Keratinocyte (primary cell): Measurements from ENCODE around the gene DNMBP. TPM values are rescaled to one million over a fixed set of nuclear protein-coding genes. Genes with fewer than 3 reads are reported as not detected.

Source experiments
- DNase-seq: peaks from one replicate; pipeline ENCODE4 v3.0.0-alpha.2; 2011; ENCODE audit warnings: low read depth, missing footprints, low spot score
- FAIRE-seq: peaks from 2 replicates; lab custom pipeline; 2011; peaks lifted over from hg19 to GRCh38; lab: Jason Lieb, UNC
- H2AFZ ChIP-seq: 2 replicates; pipeline ENCODE4 v1.6.0; 2012; ENCODE audit warnings: low read length, control low read depth, inconsistent platforms; ENCODE audit not compliant: control insufficient read depth
- H3K27ac ChIP-seq: 2 replicates; pipeline ENCODE4 v1.5.1; 2011; ENCODE audit warnings: low read length; ENCODE audit not compliant: control insufficient read depth, insufficient read depth
- H3K27me3 ChIP-seq: 3 replicates; pipeline ENCODE4 v1.6.0; 2011; ENCODE audit warnings: low read length; ENCODE audit not compliant: control insufficient read depth, insufficient read depth; ENCODE audit errors: extremely low read depth
- H3K36me3 ChIP-seq, 2 experiments: 2 replicates in 1 of 2; 3 replicates in 1 of 2; pipeline ENCODE4 v1.5.1; 2011; ENCODE audit warnings: low read length in 2 of 2, mild to moderate bottlenecking in 1 of 2; ENCODE audit not compliant: control insufficient read depth in 2 of 2, insufficient read depth in 2 of 2; ENCODE audit errors: extremely low read depth in 1 of 2
- H3K4me1 ChIP-seq: 3 replicates; pipeline ENCODE4 v1.5.1; 2011; ENCODE audit warnings: low read length; ENCODE audit not compliant: control insufficient read depth, insufficient read depth; ENCODE audit errors: extremely low read depth
- H3K4me2 ChIP-seq: 3 replicates; pipeline ENCODE4 v1.6.0; 2011; ENCODE audit warnings: low read depth, low read length; ENCODE audit not compliant: control insufficient read depth, insufficient read depth; ENCODE audit errors: extremely low read depth
- H3K4me3 ChIP-seq, 3 experiments: fragments of 200-600 bp in 1 of 3; sonication (generic) in 1 of 3; 2 replicates in 2 of 3; 3 replicates in 1 of 3; pipeline ENCODE4 v1.5.1; 2011 to 2016; ENCODE audit warnings: low read length in 3 of 3, mild to moderate bottlenecking in 3 of 3, control low read depth in 2 of 3, inconsistent platforms in 1 of 3, low read depth in 1 of 3, mixed read lengths in 1 of 3, mixed run types in 1 of 3, moderate library complexity in 1 of 3; ENCODE audit not compliant: control insufficient read depth in 2 of 3, insufficient read depth in 2 of 3; ENCODE audit errors: extremely low read depth in 1 of 3
- H3K79me2 ChIP-seq: 2 replicates; pipeline ENCODE4 v1.6.0; 2012; ENCODE audit warnings: low read length; ENCODE audit not compliant: control insufficient read depth, insufficient read depth
- H3K9ac ChIP-seq: 3 replicates; pipeline ENCODE4 v1.6.0; 2011; ENCODE audit warnings: low read length; ENCODE audit not compliant: control insufficient read depth, insufficient read depth; ENCODE audit errors: extremely low read depth
- H3K9me1 ChIP-seq: 3 replicates; pipeline ENCODE4 v1.6.0; 2011; ENCODE audit warnings: low read length; ENCODE audit not compliant: control insufficient read depth, insufficient read depth; ENCODE audit errors: extremely low read depth
- H3K9me3 ChIP-seq: 2 replicates; pipeline ENCODE4 v1.5.1; 2012; ENCODE audit warnings: low read depth, low read length; ENCODE audit not compliant: control insufficient read depth
- H4K20me1 ChIP-seq: 3 replicates; pipeline ENCODE4 v1.6.0; 2011; ENCODE audit warnings: low read length; ENCODE audit not compliant: control insufficient read depth, insufficient read depth; ENCODE audit errors: extremely low read depth
- EZH2 ChIP-seq: IDR thresholded peaks from one replicate; pipeline ENCODE4 v1.6.1; 2012; ENCODE audit warnings: inconsistent platforms, mild to moderate bottlenecking, low read length, moderate library complexity
- dilution Hi-C: fragments of 300-500 bp; cut with MboI; formaldehyde crosslinking; loops from one replicate; pipeline ENCODE4 v1.7.0; 2020; ENCODE audit warnings: low sequenced_read_pairs; ENCODE audit not compliant: extremely low pct_ligation_motif_present
- polyA plus RNA-seq, 5 experiments: library from polyadenylated mRNA; depleted of rRNA in 3 of 5; stranded (reverse) in 3 of 5; stranded (forward) in 1 of 5; unstranded in 1 of 5; fragments of >200 nt; gene quantifications; 1 replicate in 1 of 5; 2 replicates in 3 of 5; 3 replicates in 1 of 5; pipeline versions ENCODE4 v1.2.1 to v1.2.3, GENCODE V29; 2011 to 2012; ENCODE audit warnings: missing spikeins in 2 of 5, low read depth in 1 of 5, low replicate concordance in 1 of 5
- TF ChIP-seq, protein P1 (sequence below), 3 experiments: IDR thresholded peaks in 1 of 3; conservative IDR thresholded peaks in 1 of 3; optimal IDR thresholded peaks in 1 of 3; 2 replicates in 2 of 3; 3 replicates in 1 of 3; pipeline versions ENCODE3 to v1.5.1; 2011; ENCODE audit warnings: low read length in 3 of 3, mild to moderate bottlenecking in 3 of 3, moderate library complexity in 2 of 3, control low read depth in 1 of 3, inconsistent platforms in 1 of 3; ENCODE audit not compliant: insufficient read depth in 2 of 3; ENCODE audit errors: extremely low read depth in 1 of 3

DNMBP gene
- polyA plus RNA-seq, 1 donor (not counting 4 experiments of a cell fraction or from before 2014, with no cell fraction given), result 15.8 TPM

DNA sequence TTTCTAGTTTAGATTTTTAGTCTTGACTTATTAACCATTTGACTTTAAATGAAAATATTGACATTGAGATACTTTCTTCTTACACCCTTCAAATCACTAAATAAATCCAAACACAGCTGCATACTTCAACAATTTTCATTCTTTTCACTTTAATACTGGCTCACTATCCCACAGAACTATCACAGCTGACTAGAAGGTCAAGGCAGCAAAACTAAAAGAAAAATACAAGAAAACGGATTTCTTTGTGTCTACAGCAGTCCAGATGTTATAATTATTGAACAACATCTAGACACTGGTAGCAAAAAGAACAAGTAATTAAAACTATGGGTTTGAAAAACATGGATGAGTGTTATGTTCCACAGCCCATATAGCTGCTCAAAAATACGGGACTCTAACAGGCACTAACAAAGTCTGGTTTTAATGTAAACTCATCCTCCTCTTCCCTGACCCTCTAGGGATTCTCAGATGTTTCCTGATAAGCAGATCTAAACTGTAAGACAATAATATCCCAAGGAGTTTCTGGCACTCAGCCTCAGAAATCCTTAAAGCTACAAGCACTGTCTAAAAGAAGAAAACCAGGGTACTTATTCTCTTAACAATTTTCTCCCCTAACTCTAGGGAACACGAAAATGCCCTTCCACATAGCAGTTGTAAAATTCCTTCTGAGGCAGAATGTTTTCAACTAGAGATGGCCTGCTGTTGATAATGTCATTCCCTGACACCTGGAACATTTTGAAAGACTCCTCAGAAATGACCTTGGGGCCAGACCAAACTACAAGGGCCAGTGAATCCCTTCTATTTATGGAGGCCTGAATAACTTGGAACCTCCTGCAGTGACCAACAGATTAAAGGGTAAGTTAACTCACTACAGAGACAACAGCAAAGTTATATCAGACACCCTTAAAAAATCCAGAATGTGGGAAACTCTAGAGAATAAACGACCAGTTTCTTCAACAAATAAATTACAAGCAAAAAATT is 12.8 kb downstream of the DNMBP start:
- TF ChIP-seq EZH2, result no peak
- TF ChIP-seq, protein P1, sequence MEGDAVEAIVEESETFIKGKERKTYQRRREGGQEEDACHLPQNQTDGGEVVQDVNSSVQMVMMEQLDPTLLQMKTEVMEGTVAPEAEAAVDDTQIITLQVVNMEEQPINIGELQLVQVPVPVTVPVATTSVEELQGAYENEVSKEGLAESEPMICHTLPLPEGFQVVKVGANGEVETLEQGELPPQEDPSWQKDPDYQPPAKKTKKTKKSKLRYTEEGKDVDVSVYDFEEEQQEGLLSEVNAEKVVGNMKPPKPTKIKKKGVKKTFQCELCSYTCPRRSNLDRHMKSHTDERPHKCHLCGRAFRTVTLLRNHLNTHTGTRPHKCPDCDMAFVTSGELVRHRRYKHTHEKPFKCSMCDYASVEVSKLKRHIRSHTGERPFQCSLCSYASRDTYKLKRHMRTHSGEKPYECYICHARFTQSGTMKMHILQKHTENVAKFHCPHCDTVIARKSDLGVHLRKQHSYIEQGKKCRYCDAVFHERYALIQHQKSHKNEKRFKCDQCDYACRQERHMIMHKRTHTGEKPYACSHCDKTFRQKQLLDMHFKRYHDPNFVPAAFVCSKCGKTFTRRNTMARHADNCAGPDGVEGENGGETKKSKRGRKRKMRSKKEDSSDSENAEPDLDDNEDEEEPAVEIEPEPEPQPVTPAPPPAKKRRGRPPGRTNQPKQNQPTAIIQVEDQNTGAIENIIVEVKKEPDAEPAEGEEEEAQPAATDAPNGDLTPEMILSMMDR (optimal IDR thresholded peaks at IDR 0.05 in 1 of 3, IDR thresholded peaks at IDR 0.05 in 1 of 3, conservative IDR thresholded peaks at IDR 0.05 in 1 of 3; ENCODE audit: extremely low read depth in 1 of 3, insufficient read depth in 2 of 3, low read length in 3 of 3), result no peak
- Histone ChIP-seq H3K27ac (peak overlapping the region; percentile 1), H4K20me1 (no peaks in the 10 kb centered on the region), H3K4me3 (no peak overlapping the region), H2AFZ (no peak overlapping the region), H3K9ac (no peak overlapping the region), H3K4me1 (peaks cover 30% of the 10 kb centered on the region), H3K9me3 (no peaks in the 10 kb centered on the region), H3K9me1 (no peaks in the 10 kb centered on the region), H3K27me3 (no peaks in the 10 kb centered on the region), H3K79me2 (peaks cover 97% of the 10 kb centered on the region), H3K4me2 (peak overlapping the region; percentile 47), H3K36me3 (peaks cover 5 to 8% of the 10 kb centered on the region in 2 experiments)
- no peak for FAIRE-seq
- DNase-seq, result no peak
- dilution Hi-C loops, result no loop called here

DNA sequence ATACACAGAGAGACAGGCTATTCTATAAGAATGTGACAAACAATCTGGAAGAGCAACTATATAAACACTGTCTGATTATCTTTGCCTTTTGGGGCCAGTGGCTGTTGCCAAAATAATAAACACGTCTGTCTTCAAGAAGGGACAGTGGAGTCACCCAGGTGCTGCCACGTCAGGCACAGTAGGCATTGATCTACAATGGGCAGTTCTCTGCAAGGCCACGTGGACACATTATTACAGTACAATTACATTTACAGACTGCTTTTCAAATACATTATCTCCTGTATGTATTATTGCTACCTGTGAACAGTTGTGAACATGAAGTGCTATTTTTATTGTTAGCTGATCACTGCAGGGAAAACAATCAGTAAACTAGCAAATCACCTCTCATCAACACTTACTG is 14.0 kb downstream of the DNMBP start:
- Histone ChIP-seq H3K4me2 (no peak overlapping the region), H3K27me3 (no peaks in the 10 kb centered on the region), H3K4me1 (peaks cover 26% of the 10 kb centered on the region), H3K79me2 (peaks cover 97% of the 10 kb centered on the region), H3K27ac (no peak overlapping the region), H2AFZ (no peak overlapping the region), H3K9ac (no peak overlapping the region), H3K9me3 (no peaks in the 10 kb centered on the region), H3K4me3 (no peak overlapping the region), H3K36me3 (peaks cover 5 to 8% of the 10 kb centered on the region in 2 experiments), H3K9me1 (no peaks in the 10 kb centered on the region), H4K20me1 (no peaks in the 10 kb centered on the region)
- dilution Hi-C loops, result no loop called here
- TF ChIP-seq, protein P1 (optimal IDR thresholded peaks at IDR 0.05 in 1 of 3, IDR thresholded peaks at IDR 0.05 in 1 of 3, conservative IDR thresholded peaks at IDR 0.05 in 1 of 3; ENCODE audit: extremely low read depth in 1 of 3, insufficient read depth in 2 of 3, low read length in 3 of 3), result no peak
- no peak for TF ChIP-seq EZH2
- FAIRE-seq (no peak), DNase-seq (no peak)
